ENCODE data around the gene MPP2. TPM values are rescaled to one million over a fixed set of nuclear protein-coding genes. Genes with fewer than 3 reads are reported as not detected.

Gene MPP2
- total and polyA plus RNA-seq, 2 of the 13 experiments (the other 11 are each of a cell fraction or from before 2014, with no cell fraction given): 0.20 to 1.7 TPM

GRCh38 chr17:43946781-43947180 lies 39.4 kb upstream of the MPP2 start:
- Histone ChIP-seq H3K4me3 (replicated peaks in 1 of 3; ENCODE audit: insufficient read depth in 1 of 3, low read depth in 2 of 3, low read length in 3 of 3) (no peak overlapping the region), H3K27ac (ENCODE audit: extremely low read length, insufficient read depth, low read length) (no peak overlapping the region), H4K20me1 (ENCODE audit: insufficient read depth, low read length) (no peaks in the 10 kb centered on the region), H3K9me3 (ENCODE audit: low read length) (no peaks in the 10 kb centered on the region), H3K9ac (ENCODE audit: insufficient read depth, low read depth, low read length) (no peak overlapping the region), H3K27me3 (ENCODE audit: control insufficient read depth in 1 of 2, insufficient read depth in 2 of 2, low read length in 2 of 2) (peaks cover 29 to 77% of the 10 kb centered on the region in 2 experiments), H3K36me3 (replicated peaks in 1 of 2; ENCODE audit: control insufficient read depth in 1 of 2, insufficient read depth in 2 of 2, low read length in 2 of 2) (no peaks in the 10 kb centered on the region), H2AFZ (ENCODE audit: low read length) (no peak overlapping the region), H3K4me2 (ENCODE audit: low read depth, low read length) (no peak overlapping the region), H3K4me1 (ENCODE audit: insufficient read depth, low read length) (no peaks in the 10 kb centered on the region), H3K79me2 (ENCODE audit: insufficient read depth, low read length) (no peaks in the 10 kb centered on the region)
- CTCF ChIA-PET (ENCODE audit: low intra/inter-chr PET ratio, low total read pairs): interaction anchor here (7.7 kb wide), 1 partner anchor 48 kb away, joined by 128 read pairs; no protein-coding TSS in a partner anchor
- ATAC-seq (no peak), FAIRE-seq (no peak), DNase-seq (ENCODE audit: low spot score) (no peak)
- 40% methylated on average over 4 of the region's 4 CpGs for WGBS (ENCODE audit: low lambda C conversion rate)
- in situ Hi-C loops (cut with HindIII; ENCODE audit: extremely low pct_ligation_motif_present, low pct_unique_long_range_greater_than_20kb): loop anchor here (10.0 kb wide), 1 partner anchor 98 kb away; no protein-coding TSS in a partner anchor
- intact Hi-C loops (cut with micrococcal nuclease; ENCODE audit: unreplicated experiment): no loop called here
- TF ChIP-seq ZNF749 (CRISPR knock-in tag; IDR thresholded peaks at IDR 0.05; ENCODE audit: borderline replicate concordance) (no peak), ZFX (CRISPR knock-in tag; IDR thresholded peaks at IDR 0.05; ENCODE audit: low read depth) (no peak), ZKSCAN8 (CRISPR knock-in tag; IDR thresholded peaks at IDR 0.05; ENCODE audit: borderline replicate concordance) (no peak), EZH2 (conservative IDR thresholded peaks at IDR 0.05; ENCODE audit: low read depth, low read length) (no peak), CREM (IDR thresholded peaks at IDR 0.05) (no peak), CREM (CRISPR knock-in tag; IDR thresholded peaks at IDR 0.05) (no peak), NCOA2 (CRISPR knock-in tag; IDR thresholded peaks at IDR 0.05) (no peak), CTCF (CRISPR knock-in tag; IDR thresholded peaks at IDR 0.05) (no peak; the same call in 1 of the 2 replicates), NR0B2 (CRISPR knock-in tag; IDR thresholded peaks at IDR 0.05) (no peak), NCOA5 (CRISPR knock-in tag; IDR thresholded peaks at IDR 0.05) (no peak), HNRNPK (IDR thresholded peaks at IDR 0.05; ENCODE audit: low read depth, low read length, poor library complexity, severe bottlenecking) (no peak), ZNF30 (CRISPR knock-in tag; IDR thresholded peaks at IDR 0.05) (no peak), CHD4 (IDR thresholded peaks at IDR 0.05; ENCODE audit: borderline replicate concordance, low read length) (no peak), ZNF230 (CRISPR knock-in tag; IDR thresholded peaks at IDR 0.05) (no peak), STAT6 (CRISPR knock-in tag; IDR thresholded peaks at IDR 0.05; ENCODE audit: borderline replicate concordance) (no peak), ARID3A (IDR thresholded peaks at IDR 0.05; ENCODE audit: low read depth, low read length) (no peak)
- BruUV-seq (replicated peaks): no TSS peak
- POLR2A ChIA-PET: no interaction called here

Measured in HepG2 (cell line).